ENCODE data around the gene ERLIN1. TPM values are rescaled to one million over a fixed set of nuclear protein-coding genes. Genes with fewer than 3 reads are reported as not detected.
"Not testable (repeated sequence)": the region's sequence is repeated elsewhere in the genome, so short reads cannot be mapped to it uniquely, and the experiment has no call there.

ERLIN1 gene
- polyA plus RNA-seq, 1 donor (not counting 4 experiments of a cell fraction or from before 2014, with no cell fraction given) = 45.6 TPM

DNA sequence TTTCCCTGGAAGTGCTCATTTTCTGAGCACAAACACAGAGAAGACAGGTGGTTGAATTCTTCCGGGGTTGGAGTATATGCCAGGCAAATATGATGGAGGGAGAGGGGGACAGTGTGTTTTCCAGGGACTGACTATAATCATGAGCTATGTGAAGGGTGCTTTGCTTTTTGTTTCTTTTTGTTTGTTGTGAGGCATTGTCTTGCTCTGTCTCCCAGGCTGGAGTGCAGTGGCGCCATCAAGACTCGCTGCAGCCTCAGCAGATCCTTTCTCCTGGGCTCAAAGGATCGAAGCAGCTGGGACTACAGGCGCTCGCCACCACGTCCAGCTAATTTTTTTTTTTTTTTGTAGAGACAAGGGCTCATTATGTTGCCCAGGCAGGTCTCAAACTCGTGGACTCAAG is 56.9 kb downstream of the ERLIN1 start:
- DNase-seq (ENCODE audit: low read depth, low spot score) (no peak), FAIRE-seq (no peak)
- Histone ChIP-seq H3K27me3 (ENCODE audit: control insufficient read depth, extremely low read depth, insufficient read depth, low read length) (peaks cover 11% of the 10 kb centered on the region), H4K20me1 (ENCODE audit: control insufficient read depth, extremely low read depth, insufficient read depth, low read length) (no peaks in the 10 kb centered on the region), H3K9ac (ENCODE audit: control insufficient read depth, extremely low read depth, insufficient read depth, low read length) (no peak overlapping the region), H3K4me1 (ENCODE audit: control insufficient read depth, extremely low read depth, insufficient read depth, low read length) (no peaks in the 10 kb centered on the region), H3K4me3 (ENCODE audit: control insufficient read depth in 2 of 3, extremely low read depth in 1 of 3, insufficient read depth in 2 of 3, low read depth in 1 of 3, low read length in 3 of 3) (no peak overlapping the region), H2AFZ (ENCODE audit: control insufficient read depth, low read length) (no peak overlapping the region), H3K36me3 (ENCODE audit: control insufficient read depth in 2 of 2, extremely low read depth in 1 of 2, insufficient read depth in 2 of 2, low read length in 2 of 2) (no peaks in the 10 kb centered on the region), H3K9me1 (ENCODE audit: control insufficient read depth, extremely low read depth, insufficient read depth, low read length) (no peaks in the 10 kb centered on the region), H3K79me2 (ENCODE audit: control insufficient read depth, insufficient read depth, low read length) (no peaks in the 10 kb centered on the region), H3K4me2 (ENCODE audit: control insufficient read depth, extremely low read depth, insufficient read depth, low read depth, low read length) (no peak overlapping the region), H3K27ac (ENCODE audit: control insufficient read depth, insufficient read depth, low read length) (no peak overlapping the region), H3K9me3 (ENCODE audit: control insufficient read depth, low read depth, low read length) (no peaks in the 10 kb centered on the region)
- TF ChIP-seq, protein P1, sequence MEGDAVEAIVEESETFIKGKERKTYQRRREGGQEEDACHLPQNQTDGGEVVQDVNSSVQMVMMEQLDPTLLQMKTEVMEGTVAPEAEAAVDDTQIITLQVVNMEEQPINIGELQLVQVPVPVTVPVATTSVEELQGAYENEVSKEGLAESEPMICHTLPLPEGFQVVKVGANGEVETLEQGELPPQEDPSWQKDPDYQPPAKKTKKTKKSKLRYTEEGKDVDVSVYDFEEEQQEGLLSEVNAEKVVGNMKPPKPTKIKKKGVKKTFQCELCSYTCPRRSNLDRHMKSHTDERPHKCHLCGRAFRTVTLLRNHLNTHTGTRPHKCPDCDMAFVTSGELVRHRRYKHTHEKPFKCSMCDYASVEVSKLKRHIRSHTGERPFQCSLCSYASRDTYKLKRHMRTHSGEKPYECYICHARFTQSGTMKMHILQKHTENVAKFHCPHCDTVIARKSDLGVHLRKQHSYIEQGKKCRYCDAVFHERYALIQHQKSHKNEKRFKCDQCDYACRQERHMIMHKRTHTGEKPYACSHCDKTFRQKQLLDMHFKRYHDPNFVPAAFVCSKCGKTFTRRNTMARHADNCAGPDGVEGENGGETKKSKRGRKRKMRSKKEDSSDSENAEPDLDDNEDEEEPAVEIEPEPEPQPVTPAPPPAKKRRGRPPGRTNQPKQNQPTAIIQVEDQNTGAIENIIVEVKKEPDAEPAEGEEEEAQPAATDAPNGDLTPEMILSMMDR (optimal IDR thresholded peaks at IDR 0.05 in 1 of 3, IDR thresholded peaks at IDR 0.05 in 1 of 3, conservative IDR thresholded peaks at IDR 0.05 in 1 of 3; ENCODE audit: extremely low read depth in 1 of 3, insufficient read depth in 2 of 3, low read length in 3 of 3) = no peak
- TF ChIP-seq EZH2 (IDR thresholded peaks at IDR 0.05; ENCODE audit: low read length) = no peak
- dilution Hi-C loops (cut with MboI; ENCODE audit: extremely low pct_ligation_motif_present, low sequenced_read_pairs) = no loop called here

DNA sequence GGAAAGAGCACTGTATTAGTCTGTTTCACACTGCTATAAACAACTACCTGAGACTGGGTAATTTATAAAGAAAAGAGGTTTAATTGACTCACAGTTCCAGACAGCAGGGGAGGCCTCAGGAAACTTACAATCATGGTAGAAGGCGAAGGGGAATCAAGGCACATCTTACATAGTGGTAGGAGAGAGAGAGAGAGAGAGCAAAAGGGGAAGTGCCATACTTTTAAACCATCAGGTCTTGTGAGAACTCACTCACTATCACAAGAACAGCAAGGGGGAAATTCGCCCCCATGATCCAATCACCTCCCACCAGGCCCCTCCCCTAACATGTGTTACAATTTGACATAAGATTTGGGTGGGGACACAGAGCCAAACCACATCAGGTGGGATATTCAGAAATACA is 60.5 kb downstream of the ERLIN1 start:
- not testable (repeated sequence) for H3K9ac ChIP-seq (ENCODE audit: control insufficient read depth, extremely low read depth, insufficient read depth, low read length); FAIRE-seq; H3K27me3 ChIP-seq (ENCODE audit: control insufficient read depth, extremely low read depth, insufficient read depth, low read length)

DNA sequence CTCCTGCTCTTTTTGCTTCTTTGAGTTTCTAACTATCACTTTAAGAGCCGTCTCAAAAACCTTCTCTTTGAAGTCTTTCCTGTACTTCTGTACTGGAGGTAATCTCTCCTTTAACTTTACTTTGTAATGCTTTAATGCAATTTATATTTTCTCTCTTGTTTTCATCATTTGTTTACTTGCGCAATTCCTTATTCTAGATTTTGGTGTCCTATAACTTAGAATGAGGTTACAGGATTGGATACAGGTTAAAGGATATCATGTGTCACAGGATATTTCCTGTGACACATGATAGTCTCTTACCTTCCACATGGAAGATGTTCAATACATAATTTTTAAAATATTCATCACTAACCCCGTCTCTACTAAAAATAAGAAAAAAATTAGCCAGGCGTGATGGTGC is 61.7 kb downstream of the ERLIN1 start:
- H3K4me1 ChIP-seq (ENCODE audit: control insufficient read depth, extremely low read depth, insufficient read depth, low read length) = no peaks in the 10 kb centered on the region
- FAIRE-seq = no peak
- H3K9ac ChIP-seq (ENCODE audit: control insufficient read depth, extremely low read depth, insufficient read depth, low read length) = no peak overlapping the region
- dilution Hi-C loops (cut with MboI; ENCODE audit: extremely low pct_ligation_motif_present, low sequenced_read_pairs) = no loop called here
- H3K9me3 ChIP-seq (ENCODE audit: control insufficient read depth, low read depth, low read length) = no peaks in the 10 kb centered on the region
- no peak overlapping the region for H3K4me3 ChIP-seq (ENCODE audit: control insufficient read depth in 2 of 3, extremely low read depth in 1 of 3, insufficient read depth in 2 of 3, low read depth in 1 of 3, low read length in 3 of 3)
- H3K79me2 ChIP-seq (ENCODE audit: control insufficient read depth, insufficient read depth, low read length) = no peaks in the 10 kb centered on the region
- H3K27me3 ChIP-seq (ENCODE audit: control insufficient read depth, extremely low read depth, insufficient read depth, low read length) = peaks cover 3% of the 10 kb centered on the region
- H3K36me3 ChIP-seq (ENCODE audit: control insufficient read depth in 2 of 2, extremely low read depth in 1 of 2, insufficient read depth in 2 of 2, low read length in 2 of 2) = no peaks in the 10 kb centered on the region
- no peak overlapping the region for H2AFZ ChIP-seq (ENCODE audit: control insufficient read depth, low read length)
- no peak overlapping the region for H3K27ac ChIP-seq (ENCODE audit: control insufficient read depth, insufficient read depth, low read length)
- no peaks in the 10 kb centered on the region for H4K20me1 ChIP-seq (ENCODE audit: control insufficient read depth, extremely low read depth, insufficient read depth, low read length)
- TF ChIP-seq, protein P1 (optimal IDR thresholded peaks at IDR 0.05 in 1 of 3, IDR thresholded peaks at IDR 0.05 in 1 of 3, conservative IDR thresholded peaks at IDR 0.05 in 1 of 3; ENCODE audit: extremely low read depth in 1 of 3, insufficient read depth in 2 of 3, low read length in 3 of 3) = no peak
- H3K9me1 ChIP-seq (ENCODE audit: control insufficient read depth, extremely low read depth, insufficient read depth, low read length) = no peaks in the 10 kb centered on the region
- DNase-seq (ENCODE audit: low read depth, low spot score) = no peak
- no peak overlapping the region for H3K4me2 ChIP-seq (ENCODE audit: control insufficient read depth, extremely low read depth, insufficient read depth, low read depth, low read length)

More for the DNA sequence above, 60.5 kb downstream of the ERLIN1 start:
- H2AFZ ChIP-seq (ENCODE audit: control insufficient read depth, low read length); dilution Hi-C loops (cut with MboI; ENCODE audit: extremely low pct_ligation_motif_present, low sequenced_read_pairs); H3K9me1 ChIP-seq (ENCODE audit: control insufficient read depth, extremely low read depth, insufficient read depth, low read length); H3K27ac ChIP-seq (ENCODE audit: control insufficient read depth, insufficient read depth, low read length); H4K20me1 ChIP-seq (ENCODE audit: control insufficient read depth, extremely low read depth, insufficient read depth, low read length); H3K9me3 ChIP-seq (ENCODE audit: control insufficient read depth, low read depth, low read length); H3K4me3 ChIP-seq (ENCODE audit: control insufficient read depth in 2 of 3, extremely low read depth in 1 of 3, insufficient read depth in 2 of 3, low read depth in 1 of 3, low read length in 3 of 3); H3K4me2 ChIP-seq (ENCODE audit: control insufficient read depth, extremely low read depth, insufficient read depth, low read depth, low read length); H3K4me1 ChIP-seq (ENCODE audit: control insufficient read depth, extremely low read depth, insufficient read depth, low read length); DNase-seq (ENCODE audit: low read depth, low spot score); H3K79me2 ChIP-seq (ENCODE audit: control insufficient read depth, insufficient read depth, low read length); H3K36me3 ChIP-seq (ENCODE audit: control insufficient read depth in 2 of 2, extremely low read depth in 1 of 2, insufficient read depth in 2 of 2, low read length in 2 of 2): not testable (repeated sequence)

Data from keratinocyte (primary cell).